Immature natural killer cell (primary cell): ENCODE results near the gene SLC22A7. TPM values are rescaled to one million over a fixed set of nuclear protein-coding genes. Genes with fewer than 3 reads are reported as not detected.
A peak's percentile ranks its signal among the peaks of the same experiment; 100 is the strongest.

ENCODE experiments used
- DNase-seq, 3 donors: peaks; one replicate each; pipeline ENCODE4 v3.0.0; 2022; ENCODE audit warnings: mixed read lengths in 1 of 3
- H3K27ac Mint-ChIP-seq, 6 donors: one replicate each; pipeline ENCODE4 v1.8.0; 2020; ENCODE audit warnings: mixed read lengths in 6 of 6, mild to moderate bottlenecking in 5 of 6, inconsistent platforms in 4 of 6, moderate library complexity in 3 of 6
- H3K27me3 Mint-ChIP-seq, 3 donors: one replicate each; pipeline ENCODE4 v1.8.0; 2020 to 2021; ENCODE audit warnings: low read depth in 3 of 3, mild to moderate bottlenecking in 3 of 3, mixed read lengths in 3 of 3, moderate library complexity in 3 of 3, inconsistent platforms in 1 of 3
- H3K36me3 Mint-ChIP-seq, 3 donors: one replicate each; pipeline ENCODE4 v1.8.0; 2020; ENCODE audit warnings: mixed read lengths in 3 of 3, inconsistent platforms in 2 of 3, mild to moderate bottlenecking in 2 of 3
- H3K4me1 Mint-ChIP-seq, 2 donors: one replicate each; pipeline ENCODE4 v1.8.0; 2020; ENCODE audit warnings: inconsistent platforms in 2 of 2, mild to moderate bottlenecking in 2 of 2, mixed read lengths in 2 of 2, moderate library complexity in 1 of 2
- H3K4me3 Mint-ChIP-seq, 5 donors: one replicate each; pipeline ENCODE4 v1.8.0; 2020; ENCODE audit warnings: mild to moderate bottlenecking in 5 of 5, mixed read lengths in 5 of 5, inconsistent platforms in 3 of 5, moderate library complexity in 3 of 5
- H3K9me3 Mint-ChIP-seq, 6 donors: one replicate each; pipeline ENCODE4 v1.8.0; 2020; ENCODE audit warnings: mild to moderate bottlenecking in 6 of 6, mixed read lengths in 6 of 6, inconsistent platforms in 4 of 6, moderate library complexity in 3 of 6
- polyA plus RNA-seq, 3 donors: library from polyadenylated mRNA; unstranded; fragments of 300-500 nt; fragmentation: Illumina TruSeq; gene quantifications; one replicate each; pipeline ENCODE4 v1.2.3, GENCODE V29; 2021

The SLC22A7 gene
- polyA plus RNA-seq, 3 donors from 2014 or later, result not detected

DNA sequence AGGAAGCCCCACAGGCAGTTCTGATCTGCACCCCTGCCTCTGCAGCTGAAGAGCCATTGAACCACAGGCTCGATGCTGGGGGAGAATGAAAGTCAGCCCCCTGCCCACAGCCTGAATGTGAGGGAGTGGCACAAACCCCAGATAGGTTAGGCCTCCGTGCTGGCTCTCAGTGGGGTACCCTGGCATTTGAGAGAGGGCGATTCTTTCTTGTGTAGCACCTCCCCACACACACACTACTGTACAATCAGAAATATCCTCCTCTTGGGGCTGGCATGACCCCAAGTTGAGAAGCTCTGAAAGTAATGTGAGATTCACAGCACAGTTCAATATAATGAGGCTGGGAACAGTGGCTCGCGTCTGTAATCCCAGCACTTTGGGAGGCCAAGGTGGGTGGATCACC is 36.9 kb upstream of the SLC22A7 start:
- Mint-ChIP-seq H3K4me1 (peaks cover 0 to 4% of the 10 kb centered on the region in 2 donors), H3K27me3 (peaks cover 5 to 7% (median 6%) of the 10 kb centered on the region in 3 donors), H3K9me3 (no peaks in the 10 kb centered on the region), H3K27ac (no peak overlapping the region), H3K4me3 (no peak overlapping the region), H3K36me3 (peaks cover 0 to 4% (median 0%) of the 10 kb centered on the region in 3 donors)
- no peak for DNase-seq

DNA sequence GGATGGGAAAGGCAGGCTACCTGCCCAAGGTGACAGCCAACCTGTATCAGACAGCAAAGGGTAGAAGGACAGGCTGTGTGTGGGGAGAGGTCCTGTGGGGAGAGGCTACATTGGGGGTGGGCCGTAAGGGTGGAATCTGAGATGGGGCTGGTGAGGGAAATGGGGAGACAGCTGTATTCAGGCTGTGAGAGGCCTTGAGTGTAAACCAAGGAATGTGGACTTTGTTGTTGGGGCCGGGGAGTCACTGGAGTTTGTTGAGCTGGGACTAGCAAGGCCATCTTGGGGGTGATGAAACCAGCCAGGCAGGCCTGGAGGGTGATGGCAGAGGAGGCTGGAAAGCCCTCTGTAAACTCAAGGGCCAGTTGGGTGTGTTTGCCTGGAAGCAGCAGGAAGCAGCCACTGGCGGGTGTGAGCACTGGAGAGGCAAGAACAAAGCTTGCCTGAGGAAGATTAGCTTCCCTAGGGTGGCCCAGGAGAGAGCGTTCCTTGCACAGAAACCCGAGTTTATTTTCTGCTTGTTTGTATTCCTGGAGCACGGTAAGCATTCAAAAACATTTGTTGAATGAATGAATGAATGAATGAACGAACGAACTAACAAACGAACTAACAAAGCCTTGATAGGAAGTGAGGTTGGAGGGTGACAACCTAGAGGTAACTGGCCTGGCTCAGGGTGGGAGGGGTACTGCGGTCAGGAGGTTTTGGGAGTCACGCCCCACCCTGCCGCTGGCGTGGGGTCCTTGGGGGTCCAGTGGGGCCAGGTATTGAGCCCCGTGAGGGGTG is 35.9 kb upstream of the SLC22A7 start:
- H3K27ac Mint-ChIP-seq, result peak overlapping the region in 1 of 6 donors; percentile 59

DNA sequence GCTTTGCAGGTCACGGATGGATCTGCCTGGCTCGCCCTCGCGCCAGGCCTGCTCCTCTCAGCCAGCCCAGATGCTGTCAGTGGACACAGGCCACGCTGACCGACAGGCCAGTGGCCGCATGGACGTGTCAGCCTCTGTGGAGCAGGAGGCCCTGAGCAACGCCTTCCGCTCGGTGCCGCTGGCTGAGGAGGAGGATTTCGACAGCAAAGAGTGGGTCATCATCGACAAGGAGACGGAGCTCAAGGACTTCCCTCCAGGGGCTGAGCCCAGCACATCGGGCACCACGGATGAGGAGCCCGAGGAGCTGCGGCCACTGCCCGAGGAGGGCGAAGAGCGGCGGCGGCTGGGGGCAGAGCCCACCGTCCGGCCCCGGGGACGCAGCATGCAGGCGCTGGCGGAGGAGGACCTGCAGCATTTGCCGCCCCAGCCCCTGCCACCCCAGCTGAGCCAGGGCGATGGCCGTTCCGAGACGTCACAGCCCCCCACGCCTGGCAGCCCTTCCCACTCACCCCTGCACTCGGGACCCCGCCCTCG is 35.2 kb upstream of the SLC22A7 start:
- Mint-ChIP-seq H3K4me1 (peaks cover 0 to 4% of the 10 kb centered on the region in 2 donors), H3K36me3 (peaks cover 0 to 9% (median 0%) of the 10 kb centered on the region in 3 donors), H3K9me3 (no peaks in the 10 kb centered on the region), H3K27me3 (peaks cover 1 to 7% (median 7%) of the 10 kb centered on the region in 3 donors), H3K27ac (no peak overlapping the region), H3K4me3 (no peak overlapping the region)
- no peak for DNase-seq

More for the DNA sequence above, 35.9 kb upstream of the SLC22A7 start:
- H3K4me3 Mint-ChIP-seq, result no peak overlapping the region
- DNase-seq, result no peak
- no peaks in the 10 kb centered on the region for H3K9me3 Mint-ChIP-seq
- H3K4me1 Mint-ChIP-seq, result peaks cover 0 to 4% of the 10 kb centered on the region in 2 donors
- peaks cover 5 to 7% (median 5%) of the 10 kb centered on the region in 3 donors for H3K27me3 Mint-ChIP-seq
- peaks cover 0 to 4% (median 0%) of the 10 kb centered on the region in 3 donors for H3K36me3 Mint-ChIP-seq

DNA sequence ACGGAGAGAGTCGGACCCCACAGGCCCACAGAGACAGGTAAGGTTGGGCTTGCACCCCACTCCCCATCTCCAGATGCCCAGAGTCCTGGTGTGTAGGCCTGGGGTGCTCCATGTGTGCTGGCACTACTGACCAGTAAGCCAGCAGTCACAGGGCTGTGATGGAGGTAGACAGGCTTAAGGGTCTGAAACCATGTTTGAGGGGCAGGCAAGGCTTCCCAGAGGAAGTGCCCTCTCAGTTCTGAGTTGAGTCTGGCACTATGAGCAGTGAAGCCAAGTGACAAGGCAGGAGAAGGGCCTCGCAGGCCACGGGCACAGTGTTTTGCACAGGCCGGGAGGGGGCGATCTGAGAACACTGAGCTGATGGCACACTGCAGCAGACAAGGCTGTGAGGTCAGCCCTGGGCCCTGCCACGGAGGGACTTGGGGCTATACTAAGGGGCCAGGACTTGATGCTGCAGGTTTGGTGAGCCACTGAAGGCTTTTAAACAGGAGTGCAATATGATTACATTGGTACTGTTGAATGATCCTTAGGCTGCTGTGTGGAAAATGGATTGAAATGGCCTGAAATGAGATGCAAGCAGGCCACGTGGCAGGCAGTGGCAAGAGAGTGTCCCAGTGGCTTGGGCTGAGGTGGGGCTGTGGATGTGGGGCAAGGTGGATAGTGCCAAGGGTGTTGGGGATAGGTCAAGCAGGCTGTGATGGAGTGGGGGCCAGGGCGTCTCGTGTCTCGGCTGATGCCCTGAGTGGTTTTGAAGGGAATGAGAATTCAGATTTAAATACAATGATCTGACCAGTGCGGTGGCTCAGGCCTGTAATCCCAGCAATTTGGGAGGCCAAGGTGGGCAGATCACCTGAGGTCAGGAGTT is 34.5 kb upstream of the SLC22A7 start:
- Mint-ChIP-seq H3K9me3 (no peaks in the 10 kb centered on the region), H3K4me3 (no peak overlapping the region), H3K4me1 (peaks cover 0 to 4% of the 10 kb centered on the region in 2 donors), H3K36me3 (peaks cover 0 to 9% (median 0%) of the 10 kb centered on the region in 3 donors), H3K27ac (peak overlapping the region in 1 of 6 donors; percentile 18), H3K27me3 (peaks cover 3 to 7% (median 7%) of the 10 kb centered on the region in 3 donors)
- DNase-seq, result peak; percentile 58 to 65 (median 63)

DNA sequence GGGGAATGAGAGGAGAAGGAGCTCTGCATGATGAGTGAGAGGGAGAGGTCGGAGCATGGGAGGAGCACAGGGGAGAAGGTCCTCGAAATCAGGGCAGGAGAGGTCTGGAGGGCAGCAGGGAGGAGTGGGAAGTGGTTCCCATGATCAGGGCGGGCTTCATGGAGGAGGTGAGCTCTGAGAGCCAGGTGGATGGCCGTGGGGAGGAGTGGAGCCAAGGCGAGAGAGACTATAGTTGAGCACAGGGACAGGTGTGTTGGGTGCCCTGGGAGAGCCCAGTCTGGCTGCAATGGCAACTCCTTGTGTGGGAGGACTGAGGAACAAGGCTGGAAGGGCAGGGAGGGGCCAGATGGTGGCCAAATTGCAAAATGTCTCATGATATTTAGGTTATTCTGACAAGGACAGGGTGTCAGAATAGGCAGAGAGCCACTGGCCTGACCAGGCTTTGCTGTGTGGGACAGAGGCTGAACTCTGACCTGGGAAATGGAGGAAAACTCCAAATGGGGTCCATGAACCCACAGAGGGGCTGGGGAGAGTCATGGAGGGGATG is 33.4 kb upstream of the SLC22A7 start:
- Mint-ChIP-seq H3K27me3 (peaks cover 5 to 11% (median 9%) of the 10 kb centered on the region in 3 donors), H3K27ac (no peak overlapping the region), H3K9me3 (no peaks in the 10 kb centered on the region), H3K4me1 (peaks cover 8 to 9% of the 10 kb centered on the region in 2 donors), H3K36me3 (peaks cover 0 to 9% (median 0%) of the 10 kb centered on the region in 3 donors), H3K4me3 (no peak overlapping the region)
- DNase-seq, result no peak

DNA sequence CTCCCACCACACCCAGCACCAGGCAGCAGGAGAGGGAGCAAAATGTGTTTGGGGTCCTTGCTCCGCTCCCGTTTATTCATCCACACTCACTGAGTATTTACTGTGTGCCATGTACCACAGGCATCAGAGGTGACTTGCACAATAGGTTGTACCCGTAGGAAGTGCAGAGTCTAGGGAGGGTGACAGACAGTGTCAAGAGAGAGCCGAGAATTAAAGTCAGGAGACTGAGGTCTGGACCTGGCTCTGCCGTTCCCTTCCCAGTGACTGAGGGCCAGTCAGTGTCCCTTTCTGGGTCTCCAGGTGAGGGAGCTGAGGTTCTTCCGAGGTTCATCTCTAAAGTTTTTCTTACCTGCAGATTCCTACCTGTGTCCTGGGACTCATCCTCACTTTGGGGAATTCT is 32.5 kb upstream of the SLC22A7 start:
- no peaks in the 10 kb centered on the region for H3K9me3 Mint-ChIP-seq
- DNase-seq, result no peak
- H3K27ac Mint-ChIP-seq, result no peak overlapping the region
- peaks cover 8 to 12% of the 10 kb centered on the region in 2 donors for H3K4me1 Mint-ChIP-seq
- no peak overlapping the region for H3K4me3 Mint-ChIP-seq
- H3K36me3 Mint-ChIP-seq, result peaks cover 0 to 9% (median 0%) of the 10 kb centered on the region in 3 donors
- peaks cover 7 to 15% (median 11%) of the 10 kb centered on the region in 3 donors for H3K27me3 Mint-ChIP-seq

DNA sequence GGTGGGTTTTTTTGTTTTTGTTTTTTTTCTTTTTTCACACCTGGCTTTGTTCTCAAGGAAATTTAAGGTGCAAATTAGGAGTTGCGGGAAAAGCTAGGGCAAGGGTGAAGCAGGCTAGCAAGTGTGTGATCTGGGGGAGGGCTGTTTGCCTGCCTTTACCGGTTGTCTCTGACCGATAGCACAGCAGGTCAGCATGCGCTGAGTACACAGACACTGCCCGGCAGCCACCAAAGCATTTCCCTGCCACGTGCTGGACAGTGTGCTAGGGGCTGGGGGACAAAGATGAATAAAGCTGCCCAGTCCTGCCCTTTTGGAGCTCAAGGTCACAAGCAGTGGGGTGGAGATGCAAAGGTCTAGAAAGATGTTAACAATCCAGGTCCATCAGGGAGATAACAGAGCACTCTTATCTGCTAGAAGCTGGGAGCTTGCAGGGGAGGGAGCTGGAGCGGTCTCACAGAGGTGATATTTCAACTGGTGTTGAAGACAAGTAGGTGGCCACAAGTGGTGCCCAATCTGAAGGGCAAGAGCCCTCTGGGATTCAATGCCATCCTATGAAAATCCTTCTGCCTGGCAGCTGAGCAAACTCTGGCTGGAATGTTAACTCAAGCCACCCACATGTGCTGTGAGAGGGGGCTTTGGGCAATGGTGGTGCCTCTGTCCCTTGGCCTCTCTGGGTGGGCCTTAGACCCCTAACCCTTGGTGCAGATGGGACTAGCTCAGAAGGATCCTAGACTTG is 30.3 kb upstream of the SLC22A7 start:
- peaks cover 7 to 18% (median 13%) of the 10 kb centered on the region in 3 donors for H3K27me3 Mint-ChIP-seq
- DNase-seq, result no peak
- H3K36me3 Mint-ChIP-seq, result peaks cover 0 to 5% (median 0%) of the 10 kb centered on the region in 3 donors
- H3K27ac Mint-ChIP-seq, result no peak overlapping the region
- peak overlapping the region in 1 of 5 donors; percentile 7 for H3K4me3 Mint-ChIP-seq
- H3K9me3 Mint-ChIP-seq, result no peaks in the 10 kb centered on the region
- H3K4me1 Mint-ChIP-seq, result peaks cover 8 to 12% of the 10 kb centered on the region in 2 donors

DNA sequence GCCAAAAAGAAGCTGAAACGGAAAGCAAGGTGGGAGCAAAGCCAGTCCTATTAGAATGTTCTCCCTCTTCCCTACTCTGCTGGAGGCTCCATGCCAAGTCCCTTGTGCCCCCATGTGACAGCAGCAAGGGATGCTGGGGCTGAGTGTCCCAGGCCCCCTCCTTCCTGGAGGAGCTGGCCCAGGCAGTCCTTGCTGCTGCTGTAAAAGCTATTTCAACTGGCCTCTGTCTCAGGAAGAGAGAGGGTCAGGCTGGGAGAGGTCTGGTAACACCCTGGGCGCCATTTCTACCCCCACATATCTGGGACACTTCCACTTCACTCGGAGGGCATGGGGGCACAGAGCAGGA is 29.7 kb upstream of the SLC22A7 start:
- H3K27ac Mint-ChIP-seq, result no peak overlapping the region

DNA sequence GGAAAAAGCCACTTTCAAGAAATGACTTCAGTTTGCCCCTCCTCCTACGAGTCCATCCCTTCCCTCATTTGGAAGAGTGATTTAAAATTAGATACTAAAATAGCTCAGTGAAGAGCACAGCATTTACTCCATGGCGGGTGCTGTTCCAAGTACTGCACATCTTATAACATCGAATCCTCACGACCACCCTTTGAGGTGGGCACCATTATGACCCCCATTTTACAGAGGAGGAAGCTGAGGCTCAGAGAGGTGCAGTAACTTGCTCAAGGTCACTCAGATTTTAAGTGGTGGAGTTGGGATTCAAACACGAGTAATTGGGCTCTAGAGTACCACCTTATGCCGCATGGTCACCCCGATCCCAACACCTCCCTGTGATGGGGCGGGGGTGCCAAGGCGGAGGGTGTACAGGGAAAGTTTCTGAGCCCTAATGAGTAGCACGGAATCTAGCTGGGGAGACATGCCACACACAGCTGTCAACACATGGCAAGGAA is 29.2 kb upstream of the SLC22A7 start:
- no peak for DNase-seq
- no peaks in the 10 kb centered on the region for H3K9me3 Mint-ChIP-seq
- peaks cover 8 to 10% of the 10 kb centered on the region in 2 donors for H3K4me1 Mint-ChIP-seq
- H3K27me3 Mint-ChIP-seq, result peaks cover 7 to 15% (median 10%) of the 10 kb centered on the region in 3 donors
- peak overlapping the region; percentile 74 to 81 (median 81) for H3K4me3 Mint-ChIP-seq
- H3K27ac Mint-ChIP-seq, result no peak overlapping the region
- peaks cover 0 to 5% (median 0%) of the 10 kb centered on the region in 3 donors for H3K36me3 Mint-ChIP-seq

More for the DNA sequence above, 29.7 kb upstream of the SLC22A7 start:
- peaks cover 7 to 18% (median 13%) of the 10 kb centered on the region in 3 donors for H3K27me3 Mint-ChIP-seq
- DNase-seq, result no peak
- H3K36me3 Mint-ChIP-seq, result peaks cover 0 to 5% (median 0%) of the 10 kb centered on the region in 3 donors
- peaks cover 8 to 12% of the 10 kb centered on the region in 2 donors for H3K4me1 Mint-ChIP-seq
- no peaks in the 10 kb centered on the region for H3K9me3 Mint-ChIP-seq
- H3K4me3 Mint-ChIP-seq, result peak overlapping the region in 1 of 5 donors; percentile 81

DNA sequence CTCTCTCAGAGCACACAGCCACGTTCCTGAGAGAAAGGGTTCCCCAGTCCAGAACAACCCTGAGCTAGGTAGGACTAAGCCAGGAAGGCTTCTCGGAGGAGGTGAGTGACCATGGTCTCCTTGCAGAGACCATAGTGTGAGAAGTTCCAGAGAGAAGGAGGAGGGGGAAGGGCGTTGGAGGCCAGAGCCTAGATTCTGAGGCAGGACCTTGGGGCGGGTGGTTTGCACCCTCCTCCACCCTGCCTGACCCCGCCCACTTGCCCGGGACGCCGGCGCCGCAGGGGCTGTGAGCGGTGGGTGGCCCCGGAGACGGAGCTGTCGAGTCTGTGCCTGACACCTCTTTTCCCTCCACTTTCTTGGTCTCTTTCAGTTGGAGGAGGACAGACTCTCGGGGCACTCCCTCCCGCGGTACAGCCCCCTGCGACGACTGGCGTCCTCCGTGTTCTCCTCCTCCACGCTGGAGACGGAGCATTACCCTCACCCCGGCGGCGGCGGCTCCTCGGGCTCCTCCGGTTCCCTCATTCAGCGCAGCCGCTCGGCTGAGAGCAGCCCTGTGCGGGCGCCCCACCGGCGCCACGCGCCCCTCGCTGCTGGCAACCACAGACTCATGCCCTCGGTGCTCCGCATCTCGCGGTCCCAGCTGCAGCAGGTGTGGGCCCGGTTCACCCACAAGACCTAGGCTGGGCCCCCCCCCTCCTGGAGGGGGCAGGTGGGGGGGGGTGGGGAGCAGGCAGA is 28.6 kb upstream of the SLC22A7 start:
- H3K36me3 Mint-ChIP-seq, result peaks cover 0 to 5% (median 0%) of the 10 kb centered on the region in 3 donors
- no peaks in the 10 kb centered on the region for H3K9me3 Mint-ChIP-seq
- H3K27ac Mint-ChIP-seq, result peak overlapping the region in 1 of 6 donors; percentile 64

DNA sequence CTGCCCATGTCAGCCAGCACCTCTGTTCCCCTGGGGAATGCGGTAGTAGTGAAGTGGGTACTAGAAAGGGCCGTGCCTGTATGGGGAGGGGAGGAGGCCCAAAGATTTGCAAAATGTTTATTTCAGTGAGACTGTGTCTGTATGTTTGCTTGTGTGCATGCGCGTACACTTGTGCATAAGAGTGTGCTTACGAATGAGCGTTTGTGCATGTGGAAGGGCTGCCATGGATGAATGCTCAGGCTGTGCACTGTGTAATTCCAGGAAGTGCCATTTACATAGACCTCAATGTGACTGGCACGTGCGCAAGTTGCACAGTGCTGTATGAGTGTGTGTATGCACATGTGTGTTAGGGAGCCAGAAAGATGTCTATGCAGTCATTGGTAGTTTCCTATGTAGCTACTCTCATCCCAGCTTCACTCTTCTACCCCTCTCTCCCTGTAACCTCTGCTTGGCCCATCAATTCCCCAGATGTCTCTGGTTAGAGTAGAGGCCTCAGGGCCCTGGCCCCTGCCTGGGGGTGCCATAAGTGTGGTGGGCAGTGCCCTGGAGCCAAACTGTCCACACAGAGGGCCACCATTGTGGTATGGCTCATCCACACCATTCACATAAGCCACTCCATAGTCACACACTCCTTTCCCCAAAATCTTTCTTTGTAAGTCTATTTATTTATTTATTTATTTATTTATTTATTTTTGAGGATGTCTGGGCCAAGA is 26.8 kb upstream of the SLC22A7 start:
- H3K9me3 Mint-ChIP-seq, result no peaks in the 10 kb centered on the region
- no peak overlapping the region for H3K27ac Mint-ChIP-seq
- no peak for DNase-seq
- peaks cover 7 to 15% (median 10%) of the 10 kb centered on the region in 3 donors for H3K27me3 Mint-ChIP-seq
- H3K36me3 Mint-ChIP-seq, result peaks cover 0 to 5% (median 0%) of the 10 kb centered on the region in 3 donors
- peak overlapping the region in 2 of 5 donors; percentile 18 to 38 for H3K4me3 Mint-ChIP-seq
- H3K4me1 Mint-ChIP-seq, result peaks cover 14 to 22% of the 10 kb centered on the region in 2 donors

More for the DNA sequence above, 28.6 kb upstream of the SLC22A7 start:
- peak; percentile 31 to 42 (median 37) for DNase-seq
- peaks cover 8 to 14% of the 10 kb centered on the region in 2 donors for H3K4me1 Mint-ChIP-seq
- peak overlapping the region; percentile 74 to 81 (median 81) for H3K4me3 Mint-ChIP-seq
- peaks cover 7 to 15% (median 12%) of the 10 kb centered on the region in 3 donors for H3K27me3 Mint-ChIP-seq
